GM21723 (cell line): Measurements from ENCODE around the gene DDX17.
"Not testable (repeated sequence)": the region's sequence is repeated elsewhere in the genome, so short reads cannot be mapped to it uniquely, and the experiment has no call there.

ENCODE experiments used
- ATAC-seq: cut with Tn5 transposase; IDR thresholded peaks from one replicate; pipeline ENCODE4 v1.9.1; 2021; ENCODE audit warnings: mild to moderate bottlenecking, moderate library complexity; ENCODE audit not compliant: unreplicated experiment

The DDX17 gene

DNA sequence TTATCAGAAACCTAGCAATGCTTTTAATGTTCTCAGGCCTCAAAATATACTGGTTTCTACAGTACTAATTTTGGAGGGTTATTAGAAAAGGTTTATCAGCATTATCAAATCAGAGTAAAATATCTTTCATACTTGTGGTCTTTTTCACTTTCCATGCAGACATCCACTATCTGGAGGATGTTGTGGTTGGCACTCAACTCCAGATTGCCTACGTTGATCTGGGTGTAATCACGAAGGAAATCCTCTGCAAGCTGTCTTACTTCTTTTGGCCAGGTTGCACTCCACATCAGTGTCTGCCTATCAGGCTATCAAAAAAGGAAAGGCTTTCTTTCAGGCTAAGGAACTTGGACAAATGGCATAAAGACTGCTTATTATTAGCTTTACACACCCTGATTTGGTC lies 11.6 kb downstream of the DDX17 start:
- no peak for ATAC-seq

DNA sequence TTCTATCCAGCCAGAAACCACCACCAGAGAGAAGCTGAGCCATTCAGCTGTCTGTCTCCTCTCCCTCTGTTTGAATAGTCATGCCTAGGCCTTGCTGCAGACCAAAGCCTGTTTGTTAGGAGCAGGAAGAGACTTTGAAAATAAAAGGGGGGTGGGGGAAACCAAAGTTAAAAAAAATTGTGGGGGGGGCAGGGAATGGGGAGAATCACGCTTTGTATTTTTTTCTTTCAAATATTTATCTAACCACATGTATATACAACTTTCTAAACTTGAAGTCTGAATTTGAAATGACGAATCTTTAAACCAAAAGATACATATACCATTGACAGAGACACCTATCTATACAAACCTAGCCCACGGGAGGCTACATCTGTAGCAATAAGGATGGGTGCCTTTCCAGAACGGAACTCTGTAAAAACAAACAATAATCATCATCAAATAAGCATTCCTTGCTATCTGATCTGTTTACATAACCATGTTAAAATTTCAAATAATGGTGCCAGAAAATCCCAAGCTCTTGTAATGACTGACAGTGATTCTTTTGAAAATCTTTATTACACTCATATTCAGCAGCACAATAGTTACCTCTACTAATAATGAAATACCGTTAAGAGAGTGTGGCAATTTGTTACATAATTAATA lies 14.3 kb downstream of the DDX17 start:
- ATAC-seq: no peak

DNA sequence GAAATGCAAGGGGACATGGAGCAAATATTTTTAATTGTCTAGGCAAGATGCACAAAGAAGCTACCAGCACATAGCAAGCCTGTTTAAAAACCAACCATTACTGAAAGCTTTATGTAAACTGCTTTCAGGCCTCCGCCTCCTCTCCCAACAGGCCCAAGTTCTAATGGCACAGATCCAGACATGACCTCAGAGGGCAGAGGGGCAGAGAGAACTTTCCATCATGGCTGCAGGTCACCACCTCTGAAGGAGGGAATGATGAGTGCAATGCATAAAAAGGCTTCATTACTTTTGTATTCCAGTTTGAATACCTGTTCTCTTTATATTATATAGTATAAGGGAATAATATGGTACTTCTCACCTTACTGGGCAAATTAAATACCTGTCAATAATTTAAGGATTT lies 15.2 kb downstream of the DDX17 start:
- ATAC-seq: no peak

DNA sequence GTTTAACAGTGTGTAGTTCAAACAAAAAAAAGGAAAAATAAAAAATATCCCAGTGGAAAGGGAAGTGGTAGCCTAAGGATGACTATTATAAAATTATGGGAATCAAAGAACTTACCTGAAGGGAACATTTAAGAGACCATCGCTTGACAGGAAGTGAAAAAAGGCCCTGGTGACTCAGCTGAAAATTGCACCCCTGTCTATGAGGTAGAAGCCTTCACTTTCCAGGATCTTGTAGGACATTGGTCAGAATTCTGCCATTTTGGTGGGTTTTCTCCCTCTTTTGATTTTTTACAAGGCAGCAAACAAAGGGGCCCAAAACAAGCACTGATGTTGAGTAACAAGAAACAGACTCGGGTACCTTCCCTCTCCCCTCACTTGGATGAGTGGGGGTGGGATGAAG lies 15.6 kb downstream of the DDX17 start:
- no peak for ATAC-seq

DNA sequence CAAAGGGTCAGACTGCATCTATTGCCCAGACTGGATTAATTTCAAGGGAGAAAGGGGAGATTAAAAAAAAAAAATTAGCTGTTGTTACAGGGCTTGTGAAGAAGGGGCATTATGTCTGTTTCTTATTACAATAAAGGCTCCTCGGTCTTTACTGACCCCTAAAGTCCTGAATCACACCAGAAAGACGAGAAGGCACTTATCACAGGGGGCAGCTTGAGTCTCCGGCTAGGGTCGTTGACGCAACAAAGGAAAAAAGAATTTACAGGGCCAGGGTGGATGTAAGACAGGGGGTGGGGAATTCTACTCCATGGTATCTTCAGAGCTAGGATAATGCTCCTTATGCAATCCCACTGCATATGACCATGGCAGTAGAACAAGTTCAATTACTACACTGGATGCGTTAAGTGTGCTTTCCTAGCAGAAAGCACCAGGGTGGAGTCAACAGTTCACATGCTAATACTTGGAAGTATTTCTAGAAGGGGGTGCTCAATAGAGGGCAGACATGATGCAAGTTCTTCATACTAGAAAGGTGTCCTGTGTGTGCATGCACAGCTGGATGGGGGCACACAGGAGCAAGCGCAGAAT lies 16.5 kb downstream of the DDX17 start:
- ATAC-seq: no peak

DNA sequence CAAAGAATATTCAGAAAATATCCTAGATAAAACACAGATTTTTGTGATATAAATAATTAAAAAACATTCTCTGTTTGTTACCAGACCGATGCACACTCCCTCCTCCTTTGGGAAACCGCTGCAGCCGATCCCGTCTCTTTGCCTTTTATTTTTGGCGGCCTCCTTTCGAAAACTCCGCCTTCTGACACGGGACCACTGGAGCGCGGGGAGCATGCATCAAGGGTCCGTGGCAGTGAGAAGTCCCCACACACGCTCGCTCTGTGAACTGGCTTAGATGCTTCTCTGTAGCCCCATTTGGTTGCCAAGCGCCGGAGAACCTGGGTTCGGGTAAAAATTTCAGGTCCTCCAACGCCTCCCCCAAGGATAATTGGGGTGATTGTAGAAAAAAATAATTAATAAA lies 17.0 kb downstream of the DDX17 start:
- ATAC-seq: no peak

DNA sequence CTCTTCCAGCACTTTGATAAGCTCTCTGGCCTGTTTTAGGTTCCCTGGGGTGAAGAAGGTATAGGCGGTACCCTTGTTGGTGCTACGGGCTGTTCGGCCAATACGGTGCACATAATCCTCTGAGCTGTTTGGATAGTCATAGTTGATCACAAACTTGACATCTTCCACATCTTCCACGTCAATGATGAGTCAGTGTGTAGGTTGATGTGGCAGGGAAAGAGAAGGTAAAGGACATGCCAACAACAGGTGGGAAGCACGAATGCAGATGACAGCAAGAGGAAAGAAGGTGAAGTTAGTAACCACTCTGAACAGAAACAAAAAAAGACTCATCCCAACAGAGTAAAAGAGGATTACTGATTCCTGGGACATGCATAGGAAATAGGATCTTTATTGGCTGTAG lies 18.2 kb downstream of the DDX17 start:
- ATAC-seq: no peak

DNA sequence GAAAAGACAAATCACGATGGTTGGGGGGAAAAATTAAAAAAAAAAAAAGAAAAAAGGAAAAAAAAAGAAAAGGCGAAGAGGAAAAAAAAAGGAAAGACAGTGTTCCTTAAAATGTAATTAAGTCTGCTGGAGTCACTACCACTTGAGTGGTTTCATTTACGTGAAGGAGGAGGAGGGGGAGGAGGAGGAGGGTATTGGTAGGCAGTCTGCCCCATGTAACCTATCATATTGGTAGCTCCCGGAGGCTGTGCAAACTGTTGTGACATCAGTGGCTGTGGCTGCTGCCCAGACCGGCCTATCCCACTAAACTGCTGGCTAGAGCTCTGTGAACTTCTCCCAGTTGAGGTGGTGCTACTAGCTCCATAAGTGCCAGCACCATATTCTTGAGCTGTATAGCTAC lies 20.3 kb downstream of the DDX17 start:
- ATAC-seq: no peak

DNA sequence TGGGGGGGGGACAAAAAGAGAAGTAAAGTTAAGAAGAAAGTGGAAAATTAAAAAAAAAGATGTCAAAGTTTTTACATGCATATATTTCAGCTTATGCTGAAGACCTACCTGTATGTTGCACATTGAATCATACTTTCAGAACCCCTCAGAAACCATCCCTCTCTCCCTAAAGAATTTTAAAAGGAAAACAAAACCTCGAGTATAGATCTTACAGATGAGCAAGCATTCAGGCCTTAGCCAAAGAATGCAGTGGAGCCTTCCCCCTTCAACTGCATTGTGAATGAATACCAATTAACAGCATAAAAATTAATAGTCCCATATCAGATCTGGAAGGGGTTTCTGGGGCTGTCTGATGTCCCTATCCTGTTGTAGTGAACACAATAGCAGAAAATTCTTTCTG lies 21.9 kb downstream of the DDX17 start:
- no peak for ATAC-seq

DNA sequence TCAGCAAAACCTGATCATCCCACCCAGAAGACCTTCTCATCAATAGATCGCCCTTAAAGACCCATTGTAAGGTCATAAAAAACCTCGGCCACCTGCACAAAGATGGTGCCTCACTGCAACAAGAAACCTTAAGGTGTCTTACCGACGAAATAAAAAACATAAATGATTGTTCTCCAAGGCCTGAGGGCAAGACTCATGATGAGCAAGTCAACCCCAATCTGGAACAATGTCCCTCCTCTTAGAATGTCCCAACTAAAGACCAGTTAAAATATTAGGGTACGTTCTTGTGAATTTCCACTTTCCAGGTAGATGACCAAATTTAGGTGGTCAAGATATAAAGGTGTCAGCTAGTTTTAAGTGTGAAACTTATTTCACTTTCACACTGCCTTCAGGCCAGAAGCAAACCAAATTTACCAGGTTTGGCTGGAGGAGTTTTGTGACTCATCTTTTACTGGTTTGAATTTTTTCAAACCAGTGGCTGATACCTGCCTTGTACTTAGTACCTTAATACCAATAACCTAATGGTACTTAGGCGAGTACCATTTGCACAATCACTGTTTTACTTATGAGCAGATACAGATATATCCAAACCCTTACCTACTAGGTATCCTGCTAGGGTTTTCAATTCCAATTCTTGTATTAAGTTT lies 23.3 kb downstream of the DDX17 start:
- ATAC-seq: no peak

DNA sequence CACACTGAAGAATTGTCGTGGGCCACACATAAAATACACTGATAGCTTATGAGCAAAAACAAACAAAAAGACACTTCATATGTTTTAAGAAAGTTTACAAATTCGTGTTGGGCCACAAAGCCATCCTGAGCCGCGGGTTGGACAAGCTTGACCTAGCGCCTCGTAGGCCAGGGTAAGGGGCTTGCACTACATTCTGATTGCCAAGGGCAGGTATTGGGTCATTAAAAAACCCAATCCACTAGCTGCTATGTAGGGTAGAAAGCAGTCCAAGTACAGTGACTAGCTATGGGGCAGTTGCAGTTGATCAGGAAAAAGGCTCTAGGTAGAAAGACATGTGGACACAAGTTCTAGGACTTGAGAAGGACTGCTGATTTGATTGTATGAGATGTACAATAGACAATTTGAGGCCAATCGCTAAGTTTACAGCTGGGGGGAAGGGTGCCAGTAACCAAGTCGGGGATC lies 24.2 kb downstream of the DDX17 start:
- ATAC-seq: no peak

DNA sequence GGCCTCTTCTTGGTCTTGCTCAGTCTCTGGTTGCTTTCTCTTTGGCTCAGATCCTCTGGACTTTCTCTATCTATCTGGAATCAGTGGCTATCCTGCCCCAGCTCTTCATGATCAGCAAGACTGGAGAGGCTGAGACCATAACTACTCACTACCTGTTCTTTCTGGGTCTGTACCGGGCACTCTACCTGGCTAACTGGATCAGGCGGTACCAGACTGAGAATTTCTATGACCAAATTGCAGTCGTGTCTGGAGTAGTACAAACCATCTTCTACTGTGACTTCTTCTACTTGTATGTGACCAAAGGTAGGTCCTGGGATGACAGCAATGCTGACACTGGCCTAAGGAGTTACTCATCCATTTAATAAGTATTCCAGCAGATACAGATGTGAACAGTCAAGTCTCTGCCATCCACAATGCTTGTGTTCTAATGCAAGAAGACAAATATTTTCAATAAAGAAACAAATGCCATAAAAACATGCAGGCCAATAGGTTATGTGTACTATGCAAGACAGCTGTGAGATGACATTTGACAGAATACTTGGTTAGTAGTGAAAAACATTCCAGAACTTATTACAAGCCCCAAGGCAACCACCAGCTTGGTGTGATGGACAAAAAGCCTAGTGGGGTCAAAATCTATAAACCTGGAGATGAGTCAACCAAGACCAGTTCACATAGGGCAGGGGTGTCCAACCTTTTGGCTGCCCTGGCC lies 24.8 kb downstream of the DDX17 start:
- ATAC-seq: no peak

DNA sequence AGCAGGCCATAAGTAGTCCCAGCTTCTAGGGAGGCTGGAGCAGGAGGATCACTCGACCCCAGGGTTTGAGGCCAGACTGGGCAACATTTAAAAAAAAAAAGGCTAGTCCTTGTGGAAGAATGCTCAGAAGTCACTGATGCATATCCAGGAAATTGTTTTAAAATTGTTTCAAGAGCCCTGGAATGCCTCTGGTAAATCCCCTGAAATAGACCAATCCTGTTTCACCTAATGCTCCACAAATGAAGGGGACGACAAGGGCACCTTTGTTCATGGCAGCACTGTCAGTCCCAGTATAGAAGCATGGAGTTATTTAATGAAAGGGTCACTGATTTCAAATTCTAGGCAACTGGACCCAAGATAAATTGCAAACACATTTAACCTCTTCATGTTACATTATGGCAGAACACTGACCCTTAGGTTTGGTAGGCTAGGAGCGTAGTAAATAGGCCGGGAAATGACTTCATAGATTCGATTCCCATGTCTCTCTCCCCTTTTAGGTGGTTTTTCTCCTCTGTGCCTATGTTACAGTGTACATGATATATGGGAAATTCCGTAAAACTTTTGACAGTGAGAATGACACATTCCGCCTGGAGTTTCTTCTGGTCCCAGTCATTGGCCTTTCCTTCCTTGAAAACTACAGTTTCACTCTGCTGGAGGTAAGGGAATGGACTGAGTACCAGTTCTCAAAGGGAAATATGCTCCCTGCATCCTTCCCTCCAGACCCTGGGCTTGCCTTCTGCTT lies 26.8 kb downstream of the DDX17 start:
- ATAC-seq: no peak

DNA sequence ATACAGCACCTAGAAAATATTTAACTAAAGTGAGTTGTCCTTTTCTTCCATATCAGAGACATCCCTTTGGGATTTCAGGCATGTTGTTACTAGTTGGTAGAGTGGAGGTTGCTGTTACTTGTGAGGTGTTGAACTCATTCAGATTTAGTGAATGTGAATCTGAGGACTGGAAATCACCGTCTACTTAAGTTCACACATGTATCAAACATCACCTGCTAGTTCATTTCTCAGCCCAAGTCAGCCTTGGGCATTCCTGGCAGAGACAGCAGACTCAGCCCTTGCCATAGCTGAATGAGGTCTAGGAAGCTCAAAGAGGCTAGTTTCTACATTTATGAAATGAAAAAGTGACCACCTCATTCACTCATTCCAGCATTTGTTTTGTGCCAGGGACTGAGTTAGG lies 28.5 kb downstream of the DDX17 start:
- no peak for ATAC-seq

DNA sequence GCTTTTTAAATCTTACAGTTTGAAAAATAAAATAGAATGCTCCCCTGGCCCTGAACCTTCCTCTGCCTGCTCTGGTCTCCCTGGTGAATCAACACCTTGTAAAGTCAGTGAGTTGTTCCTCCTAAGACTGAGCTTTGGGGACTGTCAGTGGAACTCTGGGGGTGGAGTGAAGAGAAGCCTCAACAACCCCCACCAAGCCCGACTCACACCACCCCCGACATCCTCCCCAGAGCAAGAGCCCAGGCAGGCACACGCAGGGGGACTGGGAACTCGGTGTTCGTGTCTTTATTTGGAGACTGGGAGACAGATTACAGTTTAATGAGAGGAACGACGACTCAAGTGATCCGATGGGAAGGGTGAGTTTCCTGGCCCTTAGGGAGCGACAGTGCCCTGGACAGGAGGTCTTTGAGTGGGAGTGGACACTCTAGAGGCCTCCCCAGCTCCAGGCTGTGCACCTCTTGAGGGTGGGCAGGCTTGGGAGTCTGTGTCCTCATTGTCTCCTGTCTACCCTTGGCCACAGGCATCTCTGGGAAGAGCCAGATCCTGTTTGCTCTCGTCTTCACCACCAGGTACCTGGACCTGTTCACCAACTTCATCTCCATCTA lies 32.0 kb downstream of the DDX17 start:
- ATAC-seq: no peak

DNA sequence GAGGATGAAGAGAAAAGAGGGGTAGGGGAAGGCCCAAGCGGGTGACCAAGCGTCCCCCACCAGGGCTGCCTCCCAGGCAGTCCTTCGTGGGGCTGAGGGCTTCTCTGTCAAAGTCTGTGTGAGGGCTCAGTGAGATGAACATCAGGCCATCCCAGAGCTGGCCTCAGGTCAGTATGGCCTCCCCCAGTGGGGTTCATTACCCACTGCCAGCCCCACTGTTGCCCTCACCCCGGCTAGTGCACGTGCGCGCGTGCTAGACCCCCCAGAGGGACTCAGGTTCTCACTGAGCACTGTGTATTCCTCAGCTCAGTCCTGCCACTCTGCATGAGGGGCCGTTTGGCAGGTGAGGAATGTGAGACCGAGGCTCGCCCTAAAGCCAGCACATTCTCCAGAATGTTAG lies 34.9 kb downstream of the DDX17 start:
- ATAC-seq: no peak

DNA sequence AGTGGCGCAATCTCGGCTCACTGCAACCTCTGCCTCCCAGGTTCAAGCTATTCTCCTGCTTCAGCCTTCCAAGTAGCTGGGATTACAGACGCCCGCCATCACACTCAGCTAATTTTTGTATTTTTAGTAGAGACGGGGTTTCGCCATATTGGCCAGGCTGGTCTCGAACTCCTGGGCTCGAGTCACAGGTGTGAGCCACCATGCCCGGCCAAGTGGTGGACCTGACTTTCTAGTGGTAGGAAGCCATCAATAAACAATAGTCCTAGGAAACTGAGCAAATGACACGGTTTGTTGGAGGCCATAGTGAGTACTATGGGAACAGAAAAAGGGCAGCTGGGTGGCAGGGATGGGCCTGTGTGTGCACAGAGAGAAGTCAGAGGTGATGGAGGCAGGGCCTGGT lies 35.9 kb downstream of the DDX17 start:
- ATAC-seq: not testable (repeated sequence)

DNA sequence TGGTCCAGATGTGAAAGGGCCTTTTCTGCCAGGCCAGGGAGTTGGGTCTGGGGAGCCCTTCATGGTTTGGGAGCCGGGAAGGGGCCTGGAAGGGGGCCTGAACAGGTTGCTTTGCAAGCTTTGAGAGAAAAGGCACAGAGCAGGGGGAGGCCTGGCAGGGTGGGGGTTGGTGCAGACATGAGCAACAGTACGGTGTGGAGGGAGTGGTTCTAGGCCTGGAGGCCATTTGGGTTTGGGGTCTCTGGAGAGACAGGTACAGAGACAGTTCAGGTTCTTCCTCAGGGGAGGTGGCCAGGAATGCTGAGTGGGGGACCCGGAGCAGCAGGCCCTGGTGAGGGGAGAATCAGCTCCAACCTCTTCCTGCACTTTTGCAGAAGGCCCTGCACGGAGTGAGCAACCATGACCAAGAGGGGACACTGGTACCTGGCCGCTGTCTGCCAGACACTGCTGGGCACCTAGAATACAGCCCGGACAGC lies 36.8 kb downstream of the DDX17 start:
- no peak for ATAC-seq

DNA sequence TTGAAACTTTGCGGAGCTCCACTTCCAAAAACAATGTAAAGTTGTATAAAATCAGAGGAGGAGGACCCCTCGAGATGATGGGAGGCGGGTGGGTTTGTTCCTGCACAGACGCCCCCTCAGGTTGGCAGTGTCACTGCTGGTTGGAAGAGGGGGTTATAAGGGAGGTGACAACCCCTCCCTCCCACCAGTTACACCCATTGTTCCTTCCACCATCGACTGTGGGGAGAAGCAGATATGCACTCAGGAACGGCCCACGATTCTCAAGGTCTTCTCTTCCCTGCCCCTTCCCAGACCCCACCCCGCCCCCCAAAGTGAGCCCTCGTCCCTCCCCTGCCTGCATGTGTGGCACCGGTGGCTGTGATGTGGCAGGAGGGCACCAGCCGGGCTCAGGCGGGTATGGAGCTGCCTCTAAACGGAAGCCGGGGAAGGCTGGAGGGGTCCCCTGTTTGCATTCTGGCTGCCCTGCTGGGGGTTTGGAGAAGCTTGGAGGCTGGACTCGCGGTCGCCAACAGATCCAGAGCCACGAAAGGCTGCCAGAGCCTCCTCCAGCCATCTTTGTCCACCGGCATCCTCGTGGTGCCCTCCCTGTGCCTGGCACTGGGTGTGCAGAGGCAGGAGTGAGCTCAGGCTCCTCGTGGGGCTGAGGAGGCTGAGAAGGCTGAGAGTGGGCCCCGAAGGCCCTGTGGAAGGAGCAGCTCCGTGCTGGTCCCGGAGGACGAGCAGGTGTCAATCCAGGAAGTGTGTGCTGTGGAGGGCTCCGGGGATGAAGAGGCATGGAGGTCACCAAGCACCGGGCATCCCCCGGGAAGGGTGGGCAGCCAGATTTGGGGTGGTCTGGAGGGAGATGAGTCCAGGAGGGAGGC lies 37.4 kb downstream of the DDX17 start:
- ATAC-seq: no peak
